ENCODE measurements around the gene DENND4A.
A peak's percentile ranks its signal among the peaks of the same experiment; 100 is the strongest.

Gene DENND4A

DNA sequence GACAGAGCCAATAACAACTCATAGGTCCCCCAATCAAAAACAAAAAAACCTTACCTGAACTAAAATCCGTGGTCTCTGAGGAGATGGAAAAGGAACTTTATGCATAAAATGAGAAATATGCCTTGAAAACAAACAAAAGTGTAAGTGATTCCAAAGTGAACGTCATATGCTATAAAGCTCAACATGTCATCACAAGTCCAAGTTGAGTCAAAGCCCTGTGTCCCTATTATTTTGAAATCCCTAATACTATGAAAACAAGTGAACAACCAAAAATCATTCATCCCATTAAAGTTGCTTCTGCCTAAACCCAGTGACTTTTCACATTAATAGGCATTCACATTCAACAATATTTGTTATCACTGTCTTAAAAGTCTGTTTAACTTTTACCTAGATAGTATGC, 59.4 kb downstream of the DENND4A start (continued):
- TF ChIP-seq, protein P1, sequence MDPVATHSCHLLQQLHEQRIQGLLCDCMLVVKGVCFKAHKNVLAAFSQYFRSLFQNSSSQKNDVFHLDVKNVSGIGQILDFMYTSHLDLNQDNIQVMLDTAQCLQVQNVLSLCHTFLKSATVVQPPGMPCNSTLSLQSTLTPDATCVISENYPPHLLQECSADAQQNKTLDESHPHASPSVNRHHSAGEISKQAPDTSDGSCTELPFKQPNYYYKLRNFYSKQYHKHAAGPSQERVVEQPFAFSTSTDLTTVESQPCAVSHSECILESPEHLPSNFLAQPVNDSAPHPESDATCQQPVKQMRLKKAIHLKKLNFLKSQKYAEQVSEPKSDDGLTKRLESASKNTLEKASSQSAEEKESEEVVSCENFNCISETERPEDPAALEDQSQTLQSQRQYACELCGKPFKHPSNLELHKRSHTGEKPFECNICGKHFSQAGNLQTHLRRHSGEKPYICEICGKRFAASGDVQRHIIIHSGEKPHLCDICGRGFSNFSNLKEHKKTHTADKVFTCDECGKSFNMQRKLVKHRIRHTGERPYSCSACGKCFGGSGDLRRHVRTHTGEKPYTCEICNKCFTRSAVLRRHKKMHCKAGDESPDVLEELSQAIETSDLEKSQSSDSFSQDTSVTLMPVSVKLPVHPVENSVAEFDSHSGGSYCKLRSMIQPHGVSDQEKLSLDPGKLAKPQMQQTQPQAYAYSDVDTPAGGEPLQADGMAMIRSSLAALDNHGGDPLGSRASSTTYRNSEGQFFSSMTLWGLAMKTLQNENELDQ (tag by site-specific recombination; IDR thresholded peaks at IDR 0.05; ENCODE audit: low read depth): no peak
- no peak for TF ChIP-seq EGR2 (tag by site-specific recombination; IDR thresholded peaks at IDR 0.05; ENCODE audit: low read depth)
- no peak for TF ChIP-seq ZNF530 (tag by site-specific recombination; IDR thresholded peaks at IDR 0.05; ENCODE audit: low read depth)
- TF ChIP-seq BCL11B (tag by site-specific recombination; IDR thresholded peaks at IDR 0.05; ENCODE audit: low read depth): no peak
- no peak for TF ChIP-seq KLF10 (tag by site-specific recombination; IDR thresholded peaks at IDR 0.05)
- TF ChIP-seq ZNF274 (IDR thresholded peaks at IDR 0.05; ENCODE audit: low read length): no peak
- TF ChIP-seq ZNF274 (tag by site-specific recombination; IDR thresholded peaks at IDR 0.05; ENCODE audit: borderline replicate concordance): no peak
- no peak for TF ChIP-seq ZNF843 (tag by site-specific recombination; IDR thresholded peaks at IDR 0.05)
- no peak for TF ChIP-seq ZBTB48 (tag by site-specific recombination; IDR thresholded peaks at IDR 0.05)
- no peak for TF ChIP-seq GLI2 (tag by site-specific recombination; IDR thresholded peaks at IDR 0.05; ENCODE audit: borderline replicate concordance, low read depth)
- TF ChIP-seq ZNF239 (tag by site-specific recombination; IDR thresholded peaks at IDR 0.05): no peak
- TF ChIP-seq, protein P2, sequence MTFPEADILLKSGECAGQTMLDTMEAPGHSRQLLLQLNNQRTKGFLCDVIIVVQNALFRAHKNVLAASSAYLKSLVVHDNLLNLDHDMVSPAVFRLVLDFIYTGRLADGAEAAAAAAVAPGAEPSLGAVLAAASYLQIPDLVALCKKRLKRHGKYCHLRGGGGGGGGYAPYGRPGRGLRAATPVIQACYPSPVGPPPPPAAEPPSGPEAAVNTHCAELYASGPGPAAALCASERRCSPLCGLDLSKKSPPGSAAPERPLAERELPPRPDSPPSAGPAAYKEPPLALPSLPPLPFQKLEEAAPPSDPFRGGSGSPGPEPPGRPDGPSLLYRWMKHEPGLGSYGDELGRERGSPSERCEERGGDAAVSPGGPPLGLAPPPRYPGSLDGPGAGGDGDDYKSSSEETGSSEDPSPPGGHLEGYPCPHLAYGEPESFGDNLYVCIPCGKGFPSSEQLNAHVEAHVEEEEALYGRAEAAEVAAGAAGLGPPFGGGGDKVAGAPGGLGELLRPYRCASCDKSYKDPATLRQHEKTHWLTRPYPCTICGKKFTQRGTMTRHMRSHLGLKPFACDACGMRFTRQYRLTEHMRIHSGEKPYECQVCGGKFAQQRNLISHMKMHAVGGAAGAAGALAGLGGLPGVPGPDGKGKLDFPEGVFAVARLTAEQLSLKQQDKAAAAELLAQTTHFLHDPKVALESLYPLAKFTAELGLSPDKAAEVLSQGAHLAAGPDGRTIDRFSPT (tag by site-specific recombination; IDR thresholded peaks at IDR 0.05): no peak
- TF ChIP-seq ZNF658 (tag by site-specific recombination; IDR thresholded peaks at IDR 0.05): no peak
- no peak for TF ChIP-seq ZNF549 (tag by site-specific recombination; IDR thresholded peaks at IDR 0.05)
- no peak for TF ChIP-seq ZNF16 (tag by site-specific recombination; IDR thresholded peaks at IDR 0.05; ENCODE audit: low read depth)
- peak; percentile 75; the same call in 1 of the 2 replicates for TF ChIP-seq MZF1 (tag by site-specific recombination; IDR thresholded peaks at IDR 0.05; ENCODE audit: borderline replicate concordance)
- TF ChIP-seq, protein P3, sequence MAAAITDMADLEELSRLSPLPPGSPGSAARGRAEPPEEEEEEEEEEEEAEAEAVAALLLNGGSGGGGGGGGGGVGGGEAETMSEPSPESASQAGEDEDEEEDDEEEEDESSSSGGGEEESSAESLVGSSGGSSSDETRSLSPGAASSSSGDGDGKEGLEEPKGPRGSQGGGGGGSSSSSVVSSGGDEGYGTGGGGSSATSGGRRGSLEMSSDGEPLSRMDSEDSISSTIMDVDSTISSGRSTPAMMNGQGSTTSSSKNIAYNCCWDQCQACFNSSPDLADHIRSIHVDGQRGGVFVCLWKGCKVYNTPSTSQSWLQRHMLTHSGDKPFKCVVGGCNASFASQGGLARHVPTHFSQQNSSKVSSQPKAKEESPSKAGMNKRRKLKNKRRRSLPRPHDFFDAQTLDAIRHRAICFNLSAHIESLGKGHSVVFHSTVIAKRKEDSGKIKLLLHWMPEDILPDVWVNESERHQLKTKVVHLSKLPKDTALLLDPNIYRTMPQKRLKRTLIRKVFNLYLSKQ (tag by site-specific recombination; IDR thresholded peaks at IDR 0.05; ENCODE audit: borderline replicate concordance): no peak
- no peak for TF ChIP-seq ZNF529 (tag by site-specific recombination; IDR thresholded peaks at IDR 0.05; ENCODE audit: insufficient replicate concordance)
- TF ChIP-seq ZNF610 (tag by site-specific recombination; IDR thresholded peaks at IDR 0.05; ENCODE audit: borderline replicate concordance): no peak
- no peak for TF ChIP-seq SCRT1 (tag by site-specific recombination; IDR thresholded peaks at IDR 0.05; ENCODE audit: borderline replicate concordance)
- TF ChIP-seq ZFP3 (tag by site-specific recombination; IDR thresholded peaks at IDR 0.05; ENCODE audit: low read depth): no peak
- TF ChIP-seq ZSCAN23 (tag by site-specific recombination; IDR thresholded peaks at IDR 0.05): no peak
- no peak for TF ChIP-seq GLIS1 (tag by site-specific recombination; IDR thresholded peaks at IDR 0.05)
- no peak for TF ChIP-seq ZNF114 (tag by site-specific recombination; IDR thresholded peaks at IDR 0.05)
- TF ChIP-seq ZSCAN16 (tag by site-specific recombination; IDR thresholded peaks at IDR 0.05): no peak
- TF ChIP-seq ZNF830 (tag by site-specific recombination; IDR thresholded peaks at IDR 0.05; ENCODE audit: low read depth): no peak
- peak; percentile 85 for TF ChIP-seq ZNF629 (tag by site-specific recombination; IDR thresholded peaks at IDR 0.05)
- TF ChIP-seq ZNF121 (tag by site-specific recombination; IDR thresholded peaks at IDR 0.05): no peak
- no peak for TF ChIP-seq ZNF624 (tag by site-specific recombination; IDR thresholded peaks at IDR 0.05)
- no peak for TF ChIP-seq RBAK (tag by site-specific recombination; IDR thresholded peaks at IDR 0.05)
- TF ChIP-seq, protein P4, sequence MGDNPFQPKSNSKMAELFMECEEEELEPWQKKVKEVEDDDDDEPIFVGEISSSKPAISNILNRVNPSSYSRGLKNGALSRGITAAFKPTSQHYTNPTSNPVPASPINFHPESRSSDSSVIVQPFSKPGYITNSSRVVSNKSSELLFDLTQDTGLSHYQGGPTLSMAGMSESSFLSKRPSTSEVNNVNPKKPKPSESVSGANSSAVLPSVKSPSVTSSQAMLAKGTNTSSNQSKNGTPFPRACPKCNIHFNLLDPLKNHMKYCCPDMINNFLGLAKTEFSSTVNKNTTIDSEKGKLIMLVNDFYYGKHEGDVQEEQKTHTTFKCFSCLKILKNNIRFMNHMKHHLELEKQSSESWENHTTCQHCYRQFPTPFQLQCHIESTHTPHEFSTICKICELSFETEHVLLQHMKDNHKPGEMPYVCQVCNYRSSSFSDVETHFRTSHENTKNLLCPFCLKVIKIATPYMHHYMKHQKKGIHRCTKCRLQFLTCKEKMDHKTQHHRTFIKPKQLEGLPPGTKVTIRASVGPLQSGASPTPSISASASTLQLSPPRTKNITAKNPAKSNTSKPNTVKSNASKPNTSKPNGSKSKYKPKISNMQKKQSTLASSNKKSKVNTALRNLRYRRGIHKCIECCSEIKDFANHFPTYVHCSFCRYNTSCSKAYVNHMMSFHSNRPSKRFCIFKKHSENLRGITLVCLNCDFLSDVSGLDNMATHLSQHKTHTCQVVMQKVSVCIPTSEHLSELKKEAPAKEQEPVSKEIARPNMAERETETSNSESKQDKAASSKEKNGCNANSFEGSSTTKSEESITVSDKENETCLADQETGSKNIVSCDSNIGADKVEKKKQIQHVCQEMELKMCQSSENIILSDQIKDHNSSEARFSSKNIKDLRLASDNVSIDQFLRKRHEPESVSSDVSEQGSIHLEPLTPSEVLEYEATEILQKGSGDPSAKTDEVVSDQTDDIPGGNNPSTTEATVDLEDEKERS (tag by site-specific recombination; IDR thresholded peaks at IDR 0.05): no peak
- no peak for TF ChIP-seq ZNF2 (tag by site-specific recombination; IDR thresholded peaks at IDR 0.05)
- TF ChIP-seq ZNF76 (tag by site-specific recombination; IDR thresholded peaks at IDR 0.05; ENCODE audit: borderline replicate concordance, low read depth): no peak
- peak; percentile 79 for TF ChIP-seq SCRT2 (tag by site-specific recombination; IDR thresholded peaks at IDR 0.05)

All from HEK293 (cell line).